OCI-LY7 (cell line): ENCODE data around the gene ANKRD2. TPM values are rescaled to one million over a fixed set of nuclear protein-coding genes. Genes with fewer than 3 reads are reported as not detected.

Experiments used
- BruUV-seq: library from RNA; stranded (reverse); fragments of 400-500 nt; replicated peaks from 2 replicates; lab custom pipeline; 2021; lab: Mats Ljungman, UMichigan
- CTCF ChIA-PET: fragments of 300-600 bp; sonication (Branson Sonifier 250); formaldehyde crosslinking; loops from one replicate; lab custom pipeline; 2022; ENCODE audit warnings: antibody characterized with exemption; ENCODE audit not compliant: unreplicated experiment; lab: Charles Lee
- POLR2A ChIA-PET: fragments of 300-600 bp; sonication (Branson Sonifier 250); formaldehyde crosslinking; loops from one replicate; lab custom pipeline; 2022; ENCODE audit warnings: antibody characterized with exemption; lab: Charles Lee
- DNase-seq: peaks from one replicate; pipeline ENCODE4 v3.0.0-alpha.2; 2015; ENCODE audit warnings: low spot score
- H2AFZ ChIP-seq: fragments of 200-600 bp; sonication (generic), shearing (Covaris generic); 2 replicates; pipeline ENCODE4 v1.6.1; 2014; ENCODE audit warnings: mild to moderate bottlenecking, antibody characterized with exemption, low read length, moderate library complexity
- H3K27ac ChIP-seq: fragments of 200-600 bp; sonication (generic); 2 replicates; pipeline ENCODE4 v1.5.1; 2014; ENCODE audit warnings: mixed run types, low read depth, mild to moderate bottlenecking, moderate library complexity, low read length, inconsistent platforms; ENCODE audit not compliant: poor library complexity, severe bottlenecking
- H3K36me3 ChIP-seq: fragments of 200-600 bp; sonication (generic); 2 replicates; pipeline ENCODE4 v1.6.1; 2014; ENCODE audit warnings: mild to moderate bottlenecking, antibody characterized with exemption, low read length, moderate library complexity, mixed read lengths; ENCODE audit not compliant: insufficient read depth
- H3K4me1 ChIP-seq: fragments of 200-600 bp; sonication (generic); 2 replicates; pipeline ENCODE4 v1.5.1; 2014; ENCODE audit warnings: mild to moderate bottlenecking, low read length; ENCODE audit not compliant: insufficient read depth, poor library complexity, severe bottlenecking
- H3K4me2 ChIP-seq: fragments of 200-600 bp; sonication (generic); 2 replicates; pipeline ENCODE4 v1.6.1; 2014; ENCODE audit warnings: mild to moderate bottlenecking, low read length
- H3K4me3 ChIP-seq: fragments of 200-600 bp; sonication (generic); 2 replicates; pipeline ENCODE4 v1.5.1; 2014; ENCODE audit warnings: mild to moderate bottlenecking, low read depth, low read length; ENCODE audit not compliant: poor library complexity, severe bottlenecking
- H3K79me2 ChIP-seq: fragments of 200-600 bp; sonication (generic); 2 replicates; pipeline ENCODE4 v1.6.1; 2016; ENCODE audit warnings: low read depth, mild to moderate bottlenecking, low read length, moderate library complexity, mixed read lengths; ENCODE audit not compliant: insufficient read depth
- H3K9me2 ChIP-seq: fragments of 200-600 bp; sonication (generic); 2 replicates; pipeline ENCODE4 v1.6.1; 2016; ENCODE audit warnings: mild to moderate bottlenecking, low read length, mixed read lengths; ENCODE audit not compliant: insufficient read depth
- H3K9me3 ChIP-seq: fragments of 200-600 bp; sonication (generic); 2 replicates; pipeline ENCODE4 v1.6.1; 2014; ENCODE audit warnings: mild to moderate bottlenecking, mixed run types, low read length, mixed read lengths
- H4K20me1 ChIP-seq: fragments of 200-600 bp; sonication (generic); 2 replicates; pipeline ENCODE4 v1.6.1; 2014; ENCODE audit warnings: mild to moderate bottlenecking, antibody characterized with exemption, low read length, moderate library complexity, mixed read lengths; ENCODE audit not compliant: insufficient read depth
- CTCF ChIP-seq: fragments of 200-600 bp; sonication (generic); conservative IDR thresholded peaks from 2 replicates; pipeline ENCODE4 v1.5.1; 2014; ENCODE audit warnings: mild to moderate bottlenecking, antibody characterized with exemption, low read length, moderate library complexity, mixed read lengths
- EZH2phosphoT487 ChIP-seq: fragments of 200-600 bp; sonication (generic); IDR thresholded peaks from 2 replicates; pipeline ENCODE4 v1.6.1; 2018; ENCODE audit warnings: low read depth, borderline replicate concordance, mild to moderate bottlenecking, mixed run types, antibody characterized with exemption, low read length, moderate library complexity, mixed read lengths
- intact Hi-C: fragments of 100-400 bp; cut with micrococcal nuclease; formaldehyde crosslinking; loops from one replicate; pipeline ENCODE4 v1.10.0; 2022; ENCODE audit not compliant: unreplicated experiment
- total RNA-seq, 2 experiments: library from RNA; depleted of rRNA in 1 of 2; stranded (reverse); fragments of >200 nt in 1 of 2; shearing (Covaris generic) in 1 of 2; gene quantifications; 2 replicates each; pipeline ENCODE4 v1.2.3, GENCODE V29; 2014 to 2022

Gene ANKRD2
- total RNA-seq, 2 experiments from 2014 or later = not detected

GRCh38 chr10:97547962-97548361 is 24.6 kb upstream of the ANKRD2 start:
- Histone ChIP-seq H3K4me3 (no peak overlapping the region), H3K27ac (no peak overlapping the region), H3K9me3 (no peaks in the 10 kb centered on the region), H3K9me2 (no peaks in the 10 kb centered on the region), H3K4me2 (no peak overlapping the region), H3K4me1 (no peaks in the 10 kb centered on the region), H3K79me2 (no peaks in the 10 kb centered on the region), H2AFZ (no peak overlapping the region), H3K36me3 (no peaks in the 10 kb centered on the region), H4K20me1 (no peaks in the 10 kb centered on the region)
- POLR2A ChIA-PET = interaction anchor here (0.7 to 1.0 kb wide), 2 partner anchors 11 to 14 kb away, joined by 3 to 6 read pairs; no protein-coding TSS in a partner anchor
- CTCF ChIA-PET = no interaction called here
- no TSS peak for BruUV-seq
- no peak for DNase-seq
- intact Hi-C loops = no loop called here
- TF ChIP-seq EZH2phosphoT487 (no peak), CTCF (no peak)

GRCh38 chr10:97548828-97549455 is 23.6 kb upstream of the ANKRD2 start:
- CTCF ChIA-PET = no interaction called here
- no peak for TF ChIP-seq CTCF
- no peak for TF ChIP-seq EZH2phosphoT487
- no peaks in the 10 kb centered on the region for H3K9me2 ChIP-seq
- H3K36me3 ChIP-seq = no peaks in the 10 kb centered on the region
- no peak overlapping the region for H2AFZ ChIP-seq
- H3K79me2 ChIP-seq = no peaks in the 10 kb centered on the region
- no peaks in the 10 kb centered on the region for H4K20me1 ChIP-seq
- intact Hi-C loops = no loop called here
- no peak for DNase-seq
- no TSS peak for BruUV-seq
- H3K27ac ChIP-seq = no peak overlapping the region
- no peak overlapping the region for H3K4me2 ChIP-seq
- no peaks in the 10 kb centered on the region for H3K4me1 ChIP-seq
- H3K4me3 ChIP-seq = no peak overlapping the region
- no peaks in the 10 kb centered on the region for H3K9me3 ChIP-seq
- POLR2A ChIA-PET = no interaction called here

- H3K9me2 ChIP-seq = no peaks in the 10 kb centered on the region
- no peaks in the 10 kb centered on the region for H3K79me2 ChIP-seq
- no peak overlapping the region for H3K27ac ChIP-seq
- no peak overlapping the region for H3K4me3 ChIP-seq
- no peaks in the 10 kb centered on the region for H3K36me3 ChIP-seq
- ChIA-PET POLR2A (no interaction called here), CTCF (no interaction called here)
- no TSS peak for BruUV-seq
- no peak overlapping the region for H3K4me2 ChIP-seq
- no peaks in the 10 kb centered on the region for H3K9me3 ChIP-seq
- no peaks in the 10 kb centered on the region for H4K20me1 ChIP-seq
- TF ChIP-seq CTCF (no peak), EZH2phosphoT487 (no peak)
- DNase-seq = no peak
- no peak overlapping the region for H2AFZ ChIP-seq
- no peaks in the 10 kb centered on the region for H3K4me1 ChIP-seq
- intact Hi-C loops = no loop called here
Observed at GRCh38 chr10:97549587-97550322, 22.8 kb upstream of the ANKRD2 start.
